NCI-H82 treated with DMSO at 0.1 percent for 48 hours (cell line): ENCODE results near the gene NFATC2.

Source experiments
- DNase-seq: peaks from one replicate; lab custom pipeline; 2025; ENCODE audit not compliant: unreplicated experiment; lab: John Stamatoyannopoulos, UW

NFATC2 gene

GRCh38 chr20:51399006-51399890 is 143.3 kb downstream of the NFATC2 start:
- DNase-seq, result no peak

DNA sequence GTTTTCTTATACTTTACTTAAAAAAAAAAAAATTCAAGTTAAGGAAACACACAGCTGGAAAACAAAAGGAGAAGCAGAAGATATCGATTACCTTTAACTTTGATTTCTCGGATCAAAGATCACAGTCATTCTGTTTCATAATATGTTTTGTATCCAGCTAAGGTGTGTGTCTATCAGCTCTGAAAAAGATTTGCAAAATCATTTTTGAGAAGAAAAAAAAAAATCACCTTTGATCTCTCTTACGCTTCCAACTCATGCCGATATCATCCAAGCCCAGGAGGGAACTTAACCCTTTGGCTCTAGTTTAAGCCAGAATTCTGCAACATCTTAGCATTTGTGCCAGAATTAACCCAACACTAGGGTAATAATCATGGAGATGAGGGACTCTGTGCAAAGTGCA is 144.0 kb downstream of the NFATC2 start:
- DNase-seq, result no peak

- no peak for DNase-seq
Measured at GRCh38 chr20:51398083-51398482, 144.4 kb downstream of the NFATC2 start.

DNA sequence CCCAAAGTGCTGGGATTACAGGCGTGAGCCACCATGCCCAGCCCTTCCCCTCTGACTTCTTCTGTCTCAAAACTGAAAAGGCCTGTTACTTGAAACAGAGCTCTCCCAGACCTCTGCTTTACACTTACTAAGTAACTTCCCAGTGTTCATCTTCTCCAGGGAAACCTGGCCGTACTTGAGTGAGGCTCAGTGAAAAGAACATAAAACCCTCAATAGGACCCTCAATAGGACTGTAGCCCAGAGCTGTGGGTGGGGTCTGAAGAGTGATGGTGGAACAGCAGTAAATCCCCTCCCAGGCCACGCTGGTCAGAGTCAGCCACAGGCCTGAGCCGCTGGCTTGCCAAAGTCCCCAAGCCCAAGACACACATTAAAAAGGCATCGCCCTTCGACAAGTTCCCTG is 145.4 kb downstream of the NFATC2 start:
- DNase-seq, result no peak

DNA sequence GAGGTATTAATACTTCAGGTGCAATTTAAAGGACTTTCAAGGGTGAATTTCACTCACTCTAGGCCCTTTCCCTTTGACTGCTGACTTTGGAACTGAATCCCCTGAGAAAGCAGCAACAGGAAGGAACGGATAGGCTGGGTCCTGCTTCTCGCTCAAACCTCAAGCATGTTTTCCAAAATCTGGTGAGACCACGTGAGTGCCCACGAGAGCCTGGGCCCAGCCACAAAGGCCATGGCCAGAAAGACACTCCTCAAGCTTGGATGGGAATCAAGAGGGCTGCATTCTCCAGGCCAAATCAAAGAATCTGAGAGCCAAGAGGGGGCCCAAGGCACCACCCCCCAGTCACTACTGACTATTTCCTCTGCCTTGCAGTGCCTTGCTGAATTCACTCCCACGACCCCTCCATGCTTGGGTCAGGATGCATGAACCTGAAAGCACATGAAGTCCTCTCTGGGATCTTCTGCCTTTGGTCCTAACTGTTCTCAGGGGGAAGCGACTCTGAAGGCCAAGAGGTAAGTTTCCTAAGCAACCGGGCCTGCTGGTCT is 146.1 kb downstream of the NFATC2 start:
- DNase-seq, result no peak

GRCh38 chr20:51394706-51395105 is 147.8 kb downstream of the NFATC2 start:
- DNase-seq, result no peak

GRCh38 chr20:51393571-51393970 is 148.9 kb downstream of the NFATC2 start:
- no peak for DNase-seq

- no peak for DNase-seq
Measured at GRCh38 chr20:51392614-51393186, 149.8 kb downstream of the NFATC2 start.

GRCh38 chr20:51391926-51392325 is 150.6 kb downstream of the NFATC2 start:
- no peak for DNase-seq

- DNase-seq, result no peak
Measured at GRCh38 chr20:51389543-51390264, 152.8 kb downstream of the NFATC2 start.

DNA sequence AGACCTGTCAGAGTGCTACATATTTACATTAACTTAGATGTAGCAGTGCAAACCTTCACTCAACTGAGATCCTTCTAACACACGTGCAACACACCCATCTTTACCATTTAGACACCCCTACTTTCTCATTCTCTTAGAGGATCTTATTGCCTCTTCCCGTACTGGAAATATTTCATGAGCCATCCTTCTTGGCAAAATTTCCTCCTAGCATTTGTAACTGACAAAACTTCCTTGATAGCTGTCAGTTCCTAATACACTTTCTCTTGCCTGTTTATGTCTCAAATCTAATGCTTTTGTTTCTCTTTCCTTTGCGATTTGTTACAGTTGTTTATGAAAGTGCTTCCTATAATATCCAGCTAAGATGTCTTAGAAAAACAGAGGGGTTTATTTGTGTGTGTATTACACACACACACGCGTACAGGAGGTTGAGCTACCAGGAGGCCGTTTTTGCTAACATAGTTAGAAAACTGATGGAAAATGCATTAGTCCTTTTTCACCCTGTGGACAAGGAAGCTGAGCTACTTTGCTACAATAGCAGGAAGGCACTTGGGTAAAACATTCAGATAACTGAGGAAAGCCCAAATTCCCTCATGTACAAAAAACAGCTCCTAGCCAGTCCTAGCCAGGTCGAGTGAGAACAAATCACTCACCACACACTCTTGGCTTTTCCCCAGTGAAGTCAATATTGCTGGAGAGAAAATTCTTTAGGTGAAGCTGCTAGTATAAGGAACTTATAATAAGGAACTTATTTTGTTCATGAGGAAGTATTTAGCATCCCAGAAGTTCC is 153.6 kb downstream of the NFATC2 start:
- DNase-seq, result no peak

DNA sequence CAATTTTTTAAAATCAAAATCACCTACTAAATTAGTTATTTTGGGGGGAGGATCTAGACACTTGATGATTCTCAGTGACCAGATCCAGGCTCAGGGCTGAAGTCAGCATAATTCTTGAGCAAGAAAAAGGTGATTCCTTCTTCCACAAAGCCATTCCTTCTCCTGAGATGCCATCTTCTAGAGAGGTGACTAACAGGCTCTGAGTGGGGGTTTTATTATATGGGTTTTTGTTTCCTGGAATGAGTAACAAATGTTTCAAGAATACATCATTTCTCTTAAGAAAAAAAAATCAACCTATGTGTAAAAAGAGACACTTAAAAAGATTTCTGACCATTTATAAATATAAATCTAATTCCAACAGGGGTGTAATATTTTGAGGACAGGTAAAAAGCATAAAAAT is 154.3 kb downstream of the NFATC2 start:
- DNase-seq, result no peak

GRCh38 chr20:51387125-51387875 is 155.2 kb downstream of the NFATC2 start:
- DNase-seq, result no peak

- DNase-seq, result no peak
Measured at GRCh38 chr20:51386586-51386985, 155.9 kb downstream of the NFATC2 start.

DNA sequence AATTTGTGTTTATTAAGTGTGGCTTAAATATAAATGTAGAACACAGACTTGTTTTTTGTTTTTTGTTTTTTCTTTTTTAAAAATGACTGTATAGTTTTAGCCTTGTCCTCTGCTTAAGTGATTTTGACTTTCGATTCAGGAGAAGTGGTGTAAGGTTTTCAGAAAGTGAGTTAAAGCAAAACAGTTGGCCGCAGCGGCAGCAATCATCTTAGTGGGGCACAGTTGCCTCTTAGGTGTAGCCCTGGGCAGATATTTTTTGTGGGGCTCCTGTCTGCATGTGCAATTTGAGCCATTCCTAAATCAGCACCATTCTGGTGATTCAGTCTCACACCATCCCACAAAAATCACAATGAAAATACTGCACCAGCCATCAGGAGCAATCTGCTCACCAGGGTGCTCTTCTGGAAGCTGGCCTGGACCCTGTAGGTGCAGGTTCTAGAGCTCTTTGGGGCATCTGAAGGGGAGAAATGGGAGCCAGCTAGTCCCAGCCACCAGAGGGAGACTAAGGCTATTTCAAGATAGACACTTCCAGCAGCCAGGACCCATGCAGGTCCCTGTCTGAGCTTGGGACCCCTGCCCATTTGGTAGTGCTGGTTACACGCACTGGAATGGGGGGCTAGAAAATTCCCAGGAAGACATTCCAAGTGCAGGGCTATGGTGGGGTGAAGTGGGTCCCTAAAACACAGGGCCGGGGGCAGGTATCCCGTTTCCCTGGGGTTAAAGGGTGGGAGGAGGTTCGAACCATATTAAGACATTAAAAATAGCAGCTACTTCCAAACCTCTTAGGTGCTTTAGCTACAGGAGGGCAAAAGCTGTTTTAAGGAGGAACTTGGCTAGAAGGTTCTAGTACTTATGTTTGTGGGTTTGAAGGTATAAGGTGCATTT is 156.6 kb downstream of the NFATC2 start:
- no peak for DNase-seq

GRCh38 chr20:51384875-51385274 is 157.6 kb downstream of the NFATC2 start:
- DNase-seq, result no peak

DNA sequence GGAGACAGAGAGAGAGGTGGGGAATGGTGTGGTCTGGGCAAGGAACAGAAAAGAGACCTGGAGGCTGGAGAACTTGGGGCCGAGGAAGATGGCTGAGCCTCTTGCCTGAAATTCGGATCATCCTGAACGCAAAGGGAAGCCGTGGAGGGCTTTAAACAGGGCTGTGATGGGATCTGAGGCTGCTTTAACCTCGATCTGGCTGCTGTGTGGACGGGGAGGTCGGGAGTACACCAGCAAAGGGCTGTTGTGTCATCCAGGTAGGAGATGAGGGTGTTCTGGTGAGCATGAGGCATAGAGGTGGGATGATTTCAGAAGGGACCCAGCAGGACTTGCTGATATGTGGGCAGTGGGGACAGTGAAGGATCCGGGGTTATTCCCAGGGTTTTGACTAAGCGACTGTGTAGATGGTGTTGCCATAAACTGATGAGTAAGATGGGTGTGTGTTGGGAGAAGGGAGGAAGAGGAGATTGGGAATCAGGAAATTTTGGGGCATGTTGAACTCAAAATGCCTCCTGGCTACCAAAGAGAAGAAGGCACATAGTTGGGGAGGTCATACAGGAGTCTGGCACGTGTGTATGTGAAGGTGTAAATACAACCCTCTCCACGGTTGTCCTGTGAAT is 158.5 kb downstream of the NFATC2 start:
- DNase-seq, result no peak

DNA sequence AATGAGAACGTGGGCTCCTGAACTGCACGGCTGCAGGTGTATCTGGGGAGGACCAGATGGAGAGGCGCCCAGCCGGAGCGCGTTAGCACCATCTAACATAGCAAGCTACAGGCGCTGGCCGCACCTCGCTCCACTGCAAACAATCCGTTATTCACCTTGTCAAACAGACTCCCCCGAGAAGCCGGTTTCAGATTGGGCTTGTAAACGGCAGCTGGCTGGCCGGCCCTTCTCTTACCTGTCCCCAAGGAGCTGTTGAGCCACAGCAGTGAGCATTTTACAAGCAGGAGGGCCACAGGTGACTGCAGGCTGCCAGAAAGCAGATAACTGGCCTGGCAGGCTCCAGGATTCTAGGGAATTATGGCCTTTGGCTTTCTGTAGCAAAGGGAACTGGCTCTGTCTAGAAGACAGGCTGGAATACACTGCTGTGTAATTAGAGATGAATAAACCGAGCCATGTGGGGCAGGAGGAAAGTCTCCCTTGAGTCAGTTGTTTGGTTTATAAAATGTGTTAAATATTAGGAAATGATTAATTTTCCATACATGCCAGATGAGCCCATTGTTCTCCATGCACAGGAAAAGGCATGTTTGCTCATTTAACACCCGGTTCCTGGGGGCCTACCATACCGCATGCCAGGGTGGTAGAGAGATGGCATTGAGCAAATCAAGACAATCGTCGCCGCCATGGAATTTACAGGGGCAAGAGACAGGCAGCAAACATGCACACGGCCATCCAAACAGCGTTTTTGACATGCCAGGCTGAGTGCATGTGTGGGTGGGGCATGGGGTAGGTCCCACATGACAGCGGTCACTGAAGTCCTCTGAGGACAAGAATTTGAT is 159.3 kb downstream of the NFATC2 start:
- DNase-seq, result no peak
